Uterus (tissue), 4 donors: ENCODE results near the gene TRPC4. TPM values are rescaled to one million over a fixed set of nuclear protein-coding genes. Genes with fewer than 3 reads are reported as not detected.
"Not testable (repeated sequence)": the region's sequence is repeated elsewhere in the genome, so short reads cannot be mapped to it uniquely, and the experiment has no call there.

Experiments used
- DNase-seq, 2 donors: peaks; one replicate each; pipeline ENCODE4 v3.0.0-alpha.2; 2019 to 2020
- H3K27ac ChIP-seq, 2 donors: fragments of 200-600 bp; sonication (generic); 1 replicate in 1 of 2; 2 replicates in 1 of 2; pipeline ENCODE4 v1.5.1; 2016 to 2018
- H3K27me3 ChIP-seq, 2 donors: fragments of 200-600 bp; sonication (generic); one replicate each; pipeline ENCODE4 v1.5.1; 2018 to 2019; ENCODE audit warnings: control low read depth in 1 of 2
- H3K36me3 ChIP-seq, 2 donors: fragments of 200-600 bp; sonication (generic); one replicate each; pipeline ENCODE4 v1.5.1; 2019; ENCODE audit warnings: control low read depth in 1 of 2
- H3K4me1 ChIP-seq, 2 donors: fragments of 200-600 bp; sonication (generic); one replicate each; pipeline ENCODE4 v1.5.1; 2018 to 2019; ENCODE audit warnings: control low read depth in 1 of 2
- H3K4me3 ChIP-seq, 2 donors: fragments of 200-600 bp; sonication (generic); 1 replicate in 1 of 2; 2 replicates in 1 of 2; pipeline ENCODE4 v1.5.1; 2018 to 2019; ENCODE audit warnings: mild to moderate bottlenecking in 1 of 2
- H3K9me3 ChIP-seq, 2 donors: fragments of 200-600 bp; sonication (generic); one replicate each; pipeline ENCODE4 v1.5.1; 2019; ENCODE audit warnings: control low read depth in 1 of 2
- CTCF ChIP-seq, 4 experiments: fragments of 200-600 bp in 2 of 4; fragments of 450-650 bp in 2 of 4; sonication (generic) in 2 of 4; IDR thresholded peaks; one replicate each; pipeline ENCODE4 v1.5.1; 2016 to 2019; ENCODE audit warnings: antibody characterized with exemption in 4 of 4, mild to moderate bottlenecking in 2 of 4, moderate library complexity in 1 of 4
- POLR2A ChIP-seq, 2 donors: fragments of 450-650 bp; IDR thresholded peaks; one replicate each; pipeline ENCODE4 v1.6.1; 2016; ENCODE audit warnings: antibody characterized with exemption in 2 of 2, mild to moderate bottlenecking in 1 of 2, moderate library complexity in 1 of 2
- intact Hi-C: fragments of 100-400 bp; cut with DNase I; formaldehyde crosslinking; loops from one replicate; pipeline ENCODE4 v1.15.1; 2023; ENCODE audit warnings: low total_unique reads
- total RNA-seq, 4 donors: library from RNA; depleted of rRNA in 3 of 4; stranded (reverse); fragments of >200 nt in 3 of 4; gene quantifications; one replicate each; pipeline versions ENCODE4 v1.1.0 to v1.2.4, GENCODE V29; 2014 to 2023
- donor health status: DM: yes; HTN: yes; CAD: no.

Gene TRPC4
- total RNA-seq, 4 donors from 2014 or later: 2.4 to 13.4 (median 12.9) TPM

GRCh38 chr13:37806666-37807065 is 62.9 kb downstream of the TRPC4 start:
- H3K27me3 ChIP-seq: no peaks in the 10 kb centered on the region
- H3K27ac ChIP-seq: no peak overlapping the region
- intact Hi-C loops: no loop called here
- TF ChIP-seq CTCF (IDR thresholded peaks at IDR 0.05): no peak
- no peak for TF ChIP-seq POLR2A (IDR thresholded peaks at IDR 0.05)
- H3K36me3 ChIP-seq: no peaks in the 10 kb centered on the region
- no peaks in the 10 kb centered on the region for H3K9me3 ChIP-seq
- no peaks in the 10 kb centered on the region for H3K4me1 ChIP-seq
- no peak for DNase-seq
- H3K4me3 ChIP-seq: no peak overlapping the region

DNA sequence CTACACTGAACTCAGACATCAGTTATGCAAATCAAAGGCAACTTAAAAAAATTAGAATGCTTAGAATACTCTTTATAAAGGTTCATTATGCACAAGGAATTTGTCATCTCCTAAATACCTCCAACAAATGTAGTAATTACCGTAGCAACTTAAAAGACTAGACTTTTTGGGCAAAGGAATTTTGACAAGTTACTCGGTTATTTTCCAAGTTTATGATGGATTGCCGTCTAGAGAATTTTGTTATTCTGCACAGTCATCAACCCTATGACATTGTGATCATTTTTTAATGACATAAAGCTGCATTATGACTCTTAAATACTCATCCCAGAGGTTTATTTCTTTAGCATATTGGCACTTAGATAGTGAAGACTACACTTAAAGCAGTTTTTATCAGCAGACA is 71.9 kb downstream of the TRPC4 start:
- DNase-seq: no peak
- no peaks in the 10 kb centered on the region for H3K4me1 ChIP-seq
- intact Hi-C loops: no loop called here
- no peaks in the 10 kb centered on the region for H3K36me3 ChIP-seq
- no peaks in the 10 kb centered on the region for H3K27me3 ChIP-seq
- TF ChIP-seq POLR2A (IDR thresholded peaks at IDR 0.05) (no peak), CTCF (IDR thresholded peaks at IDR 0.05) (no peak)
- no peak overlapping the region for H3K27ac ChIP-seq
- no peak overlapping the region for H3K4me3 ChIP-seq
- H3K9me3 ChIP-seq: no peaks in the 10 kb centered on the region

GRCh38 chr13:37796795-37797194 is 72.8 kb downstream of the TRPC4 start:
- DNase-seq, H3K4me1 ChIP-seq, intact Hi-C loops, H3K27me3 ChIP-seq, H3K9me3 ChIP-seq, H3K36me3 ChIP-seq, H3K27ac ChIP-seq, H3K4me3 ChIP-seq: not testable (repeated sequence)

- no peak for DNase-seq
- Histone ChIP-seq H3K4me3 (no peak overlapping the region), H3K27ac (no peak overlapping the region), H3K27me3 (no peaks in the 10 kb centered on the region), H3K4me1 (no peaks in the 10 kb centered on the region), H3K9me3 (no peaks in the 10 kb centered on the region), H3K36me3 (no peaks in the 10 kb centered on the region)
- intact Hi-C loops: no loop called here
- TF ChIP-seq POLR2A (IDR thresholded peaks at IDR 0.05): no peak
- no peak for TF ChIP-seq CTCF (IDR thresholded peaks at IDR 0.05)
These were observed 74.2 kb downstream of the TRPC4 start for GRCh38 chr13:37795326-37795725.

DNA sequence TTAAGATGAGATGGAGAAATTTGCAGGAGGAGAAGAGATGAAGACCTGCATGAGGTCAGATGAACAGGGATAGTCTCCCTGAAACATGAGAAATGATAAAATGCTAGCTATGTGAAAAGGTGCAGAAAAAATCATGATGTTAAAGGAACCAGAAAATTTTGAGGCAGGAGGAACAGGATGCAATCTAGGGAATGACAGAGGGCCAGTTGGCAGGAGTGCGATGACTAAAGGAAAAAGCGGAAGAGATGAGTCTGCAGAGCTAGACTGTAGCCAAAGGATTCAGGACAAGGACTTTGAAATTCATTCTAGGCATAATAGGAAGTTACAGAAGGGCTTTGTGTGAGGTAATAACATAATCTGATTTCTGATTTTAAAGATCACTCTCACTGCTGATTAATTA is 77.9 kb downstream of the TRPC4 start:
- Histone ChIP-seq H3K4me1 (no peaks in the 10 kb centered on the region), H3K36me3 (no peaks in the 10 kb centered on the region), H3K27me3 (no peaks in the 10 kb centered on the region), H3K27ac (no peak overlapping the region), H3K4me3 (no peak overlapping the region), H3K9me3 (no peaks in the 10 kb centered on the region)
- TF ChIP-seq POLR2A (IDR thresholded peaks at IDR 0.05) (no peak), CTCF (IDR thresholded peaks at IDR 0.05) (no peak)
- intact Hi-C loops: no loop called here
- DNase-seq: no peak

DNA sequence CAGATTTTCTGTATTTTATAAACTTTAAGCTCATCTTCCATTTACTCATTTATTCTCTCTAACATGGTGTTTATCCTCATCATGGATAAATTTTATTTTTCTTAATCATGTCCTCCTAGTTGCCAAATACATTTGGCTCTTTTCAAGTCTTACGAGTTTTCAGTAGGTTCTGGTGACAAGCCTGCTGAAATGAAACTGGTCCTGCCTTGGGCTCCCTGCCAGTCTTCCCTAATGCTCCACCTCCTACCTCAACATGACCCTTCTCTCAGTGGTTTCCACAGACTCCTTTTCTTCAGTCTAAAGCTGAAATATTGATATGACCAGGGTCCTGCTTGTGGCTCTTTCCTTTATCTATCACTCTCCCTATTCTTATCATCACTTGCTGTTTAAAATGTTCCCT is 81.2 kb downstream of the TRPC4 start:
- Histone ChIP-seq H3K36me3 (no peaks in the 10 kb centered on the region), H3K4me3 (no peak overlapping the region), H3K4me1 (no peaks in the 10 kb centered on the region), H3K27me3 (no peaks in the 10 kb centered on the region), H3K9me3 (no peaks in the 10 kb centered on the region), H3K27ac (no peak overlapping the region)
- TF ChIP-seq CTCF (IDR thresholded peaks at IDR 0.05): no peak
- TF ChIP-seq POLR2A (IDR thresholded peaks at IDR 0.05): no peak
- intact Hi-C loops: no loop called here
- no peak for DNase-seq
